H1 (cell line): ENCODE results near the gene SCRG1. TPM values are rescaled to one million over a fixed set of nuclear protein-coding genes. Genes with fewer than 3 reads are reported as not detected.

ENCODE experiments used
- ATF2 ChIP-seq: IDR thresholded peaks from 2 replicates; pipeline ENCODE4 v1.6.1; 2012; ENCODE audit warnings: low read length, inconsistent platforms
- SIN3A ChIP-seq, 2 experiments: IDR thresholded peaks in 1 of 2; conservative IDR thresholded peaks in 1 of 2; 2 replicates each; pipeline ENCODE4 v1.6.1; 2011 to 2012; ENCODE audit warnings: low read length in 2 of 2, improper control_type of control experiment in 1 of 2, low read depth in 1 of 2, mild to moderate bottlenecking in 1 of 2
- polyA plus RNA-seq, 7 experiments: library from polyadenylated mRNA; depleted of rRNA in 3 of 7; stranded (reverse) in 5 of 7; unstranded in 2 of 7; fragments of >200 nt in 5 of 7; fragments of 200-250 nt in 2 of 7; gene quantifications; 1 replicate in 5 of 7; 2 replicates in 1 of 7; 4 replicates in 1 of 7; pipeline versions ENCODE4 v1.2.1 to v1.2.3, GENCODE V29; 2011 to 2013; ENCODE audit warnings: missing spikeins in 2 of 7, mixed read lengths in 2 of 7
- total RNA-seq: library from RNA; stranded (reverse); fragmentation: NEBNext Ultra II Directional; extraction: Animal tissue kit (Norgen Biotek cat#: 25700); gene quantifications from 2 replicates; pipeline ENCODE4 v1.2.1, GENCODE V29; 2021

The SCRG1 gene
- total and polyA plus RNA-seq, 2 of the 8 experiments (the other 6 are each of a cell fraction or from before 2014, with no cell fraction given), result not detected

- no peak for TF ChIP-seq ATF2
- TF ChIP-seq SIN3A (conservative IDR thresholded peaks at IDR 0.05 in 1 of 2, IDR thresholded peaks at IDR 0.05 in 1 of 2; ENCODE audit: low read depth in 1 of 2, low read length in 2 of 2), result no peak
Observed at GRCh38 chr4:173442223-173442932, 43.5 kb upstream of the SCRG1 start (continued).
